ENCODE results near the gene HTT.

HTT gene

DNA sequence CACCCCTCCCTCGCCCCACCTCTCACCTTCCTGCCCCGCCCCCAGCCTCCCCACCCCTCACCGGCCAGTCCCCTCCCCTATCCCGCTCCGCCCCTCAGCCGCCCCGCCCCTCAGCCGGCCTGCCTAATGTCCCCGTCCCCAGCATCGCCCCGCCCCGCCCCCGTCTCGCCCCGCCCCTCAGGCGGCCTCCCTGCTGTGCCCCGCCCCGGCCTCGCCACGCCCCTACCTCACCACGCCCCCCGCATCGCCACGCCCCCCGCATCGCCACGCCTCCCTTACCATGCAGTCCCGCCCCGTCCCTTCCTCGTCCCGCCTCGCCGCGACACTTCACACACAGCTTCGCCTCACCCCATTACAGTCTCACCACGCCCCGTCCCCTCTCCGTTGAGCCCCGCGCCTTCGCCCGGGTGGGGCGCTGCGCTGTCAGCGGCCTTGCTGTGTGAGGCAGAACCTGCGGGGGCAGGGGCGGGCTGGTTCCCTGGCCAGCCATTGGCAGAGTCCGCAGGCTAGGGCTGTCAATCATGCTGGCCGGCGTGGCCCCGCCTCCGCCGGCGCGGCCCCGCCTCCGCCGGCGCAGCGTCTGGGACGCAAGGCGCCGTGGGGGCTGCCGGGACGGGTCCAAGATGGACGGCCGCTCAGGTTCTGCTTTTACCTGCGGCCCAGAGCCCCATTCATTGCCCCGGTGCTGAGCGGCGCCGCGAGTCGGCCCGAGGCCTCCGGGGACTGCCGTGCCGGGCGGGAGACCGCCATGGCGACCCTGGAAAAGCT is at the start of gene HTT, which contains the start of gene HTT-AS:
TSS of gene HTT (plus strand) at position 604 of the 768 bp plus-strand sequence. CDS start at position 749, 145 bp downstream.
TSS of gene HTT-AS (minus strand) at position 461 of the 768 bp plus-strand sequence.
- DNase-seq, result peak; percentile 98

DNA sequence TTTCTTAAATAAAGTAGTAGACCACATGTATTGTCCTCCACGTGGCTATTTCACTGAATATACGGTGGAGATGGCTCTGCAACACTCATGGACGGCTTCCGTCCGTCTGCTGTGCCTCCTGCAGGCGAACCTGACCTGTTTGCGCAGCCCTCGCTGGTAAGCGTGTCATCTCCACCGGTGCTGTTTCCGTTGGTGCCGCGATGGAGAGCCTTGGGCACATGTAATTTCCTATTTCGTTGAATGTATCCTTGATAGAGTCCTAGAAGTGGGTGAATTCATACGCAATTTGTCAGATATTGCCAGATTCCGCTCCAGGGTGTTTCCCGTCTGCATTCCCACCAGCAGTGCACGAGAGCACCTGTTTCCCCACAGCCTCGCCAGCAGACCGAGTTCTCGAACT is 48.6 kb upstream of the HTT start:
- no peak for DNase-seq

DNA sequence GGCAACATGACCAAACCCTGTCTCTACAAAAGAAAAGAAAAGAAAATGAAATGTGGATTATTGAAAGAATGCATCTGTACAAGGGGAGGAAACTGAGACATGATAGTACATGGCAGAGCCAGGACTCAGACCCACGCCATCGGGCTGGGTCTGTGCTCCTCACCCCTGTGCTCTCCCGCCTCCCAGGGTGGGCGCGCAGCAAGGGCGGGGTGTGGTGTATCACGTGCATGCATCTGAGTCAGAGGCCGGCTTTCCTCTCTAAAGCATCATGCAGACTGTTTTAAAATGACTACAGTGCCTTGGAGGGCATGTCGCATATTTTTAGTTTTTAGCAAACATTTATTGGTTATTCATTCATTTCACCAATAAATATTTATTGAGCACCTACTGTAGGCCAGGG is 47.9 kb upstream of the HTT start:
- DNase-seq, result no peak

DNA sequence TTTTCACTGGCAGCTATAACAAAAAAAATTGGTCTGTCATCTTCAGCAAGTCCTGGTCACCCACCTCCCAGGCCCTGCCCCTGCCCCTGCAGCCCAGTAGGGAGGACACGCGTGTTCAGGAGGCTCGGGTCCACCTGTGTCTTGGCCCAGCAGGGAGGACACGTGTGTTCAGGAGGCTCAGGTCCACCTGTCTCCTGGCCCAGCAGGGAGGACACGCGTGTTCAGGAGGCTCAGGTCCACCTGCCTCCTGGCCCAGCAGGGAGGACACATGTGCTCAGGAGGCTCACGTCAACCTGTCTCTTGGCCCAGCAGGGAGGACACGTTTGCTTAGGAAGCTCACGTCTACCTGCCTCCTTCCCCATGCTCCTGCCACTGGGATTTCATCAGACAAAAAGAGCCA is 45.0 kb upstream of the HTT start:
- no peak for DNase-seq

DNA sequence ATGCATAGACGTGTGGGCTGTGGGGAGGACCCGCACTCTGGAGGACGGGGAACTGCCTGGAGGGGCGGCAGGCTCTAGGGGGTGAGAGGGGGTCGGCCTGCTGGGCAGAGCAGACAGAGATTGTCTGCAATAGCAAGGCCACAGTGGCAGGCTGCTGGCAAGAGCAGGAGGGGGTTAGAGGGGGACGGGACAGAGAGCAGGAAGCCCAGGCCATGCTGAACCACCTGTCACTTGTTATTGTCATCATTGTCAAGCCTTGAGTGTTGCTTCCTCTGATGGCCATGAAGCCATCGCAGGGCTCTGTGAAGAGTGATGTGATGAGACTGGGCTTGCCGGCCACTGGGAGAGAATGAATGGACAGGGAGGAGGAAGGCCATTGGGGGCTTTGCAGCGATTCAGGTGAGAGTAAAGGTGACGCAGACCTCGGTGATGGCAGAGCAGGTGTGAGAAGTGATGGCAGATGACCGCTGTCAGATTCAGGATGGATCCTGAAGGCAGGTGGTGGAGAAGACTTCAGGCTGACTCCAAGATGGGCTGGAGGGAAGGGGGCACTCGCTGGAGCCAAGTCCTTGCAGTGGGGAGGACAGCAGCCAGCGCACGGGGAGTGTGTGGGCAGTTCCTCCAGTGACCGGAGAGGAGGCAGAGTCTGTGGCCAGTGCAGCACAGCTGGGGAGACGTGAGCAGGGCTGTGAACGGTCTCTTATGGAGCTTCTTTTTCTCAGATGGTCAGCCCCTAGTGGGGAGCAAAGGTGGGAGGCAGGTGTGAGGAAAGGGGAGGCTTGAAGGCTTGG is 43.7 kb upstream of the HTT start:
- DNase-seq, result no peak

DNA sequence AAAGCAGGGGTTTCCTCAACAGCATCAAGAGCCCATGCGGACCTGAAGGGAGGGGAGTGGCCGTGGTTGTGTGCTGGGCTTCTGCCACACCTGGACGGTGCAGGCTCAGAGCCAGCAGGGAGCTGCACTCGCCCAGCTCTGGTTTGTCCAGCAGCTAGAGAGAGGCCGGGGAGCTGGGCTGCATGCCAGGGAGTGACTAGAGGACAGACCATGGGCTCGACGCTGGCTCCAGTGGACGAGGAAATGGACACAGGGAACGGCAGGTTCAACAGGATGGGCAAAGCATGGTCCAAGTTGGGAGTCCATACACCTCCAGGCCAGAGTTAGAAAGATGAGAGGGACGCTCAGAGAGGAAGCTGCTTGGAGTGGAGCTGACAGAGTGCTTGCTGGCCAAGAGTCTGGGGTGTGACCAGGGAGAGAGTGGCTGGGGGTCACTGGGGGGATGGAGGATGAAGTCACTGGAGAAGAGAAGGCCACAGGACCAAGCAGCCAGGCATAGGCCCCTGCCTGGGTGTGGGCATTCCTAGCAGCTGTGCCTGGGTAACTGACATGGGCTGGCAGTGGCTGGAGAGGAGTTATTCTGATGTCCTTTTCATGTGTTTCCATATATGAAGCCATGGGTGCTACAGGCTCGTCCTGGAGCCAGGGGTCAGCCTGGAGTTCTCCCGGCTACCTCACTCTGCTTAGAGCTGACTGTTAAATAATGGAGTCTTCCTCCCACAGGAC is 43.0 kb upstream of the HTT start:
- no peak for DNase-seq

DNA sequence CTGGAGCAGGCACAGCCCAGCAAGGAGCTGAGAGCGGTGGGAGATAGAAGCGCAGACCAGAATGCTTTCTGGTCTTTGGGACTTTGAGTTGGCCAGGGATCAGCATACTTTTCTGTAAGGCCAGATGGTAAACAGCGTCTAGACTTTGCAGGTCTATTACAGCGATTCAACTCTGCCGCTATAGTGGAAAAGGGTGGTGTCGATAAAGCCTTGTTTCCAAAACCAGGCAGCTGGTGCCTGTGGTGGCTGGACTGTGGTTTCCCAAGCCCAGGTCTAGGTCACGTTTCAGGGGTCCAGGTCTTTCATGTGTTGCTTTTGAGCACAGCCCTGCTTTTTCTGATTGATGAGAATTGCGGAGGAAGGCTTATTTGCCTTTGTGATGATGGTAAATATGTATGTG is 40.2 kb upstream of the HTT start:
- no peak for DNase-seq

DNA sequence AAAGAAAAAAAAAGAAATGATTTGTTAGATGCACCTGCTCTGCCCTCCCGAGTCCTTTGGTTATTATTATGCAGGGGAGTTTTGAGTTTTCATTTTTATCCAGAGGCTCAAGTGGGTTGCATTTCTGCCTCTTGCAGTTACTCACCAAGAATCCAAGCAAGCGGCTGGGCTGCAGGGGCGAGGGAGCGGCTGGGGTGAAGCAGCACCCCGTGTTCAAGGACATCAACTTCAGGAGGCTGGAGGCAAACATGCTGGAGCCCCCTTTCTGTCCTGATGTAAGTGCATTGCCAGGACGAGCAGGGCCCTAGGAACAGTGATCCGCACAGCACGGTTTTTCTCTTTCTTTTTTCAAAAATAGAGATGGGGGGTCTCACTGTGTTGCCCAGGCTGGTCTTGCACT is 39.2 kb upstream of the HTT start:
- DNase-seq, result no peak

DNA sequence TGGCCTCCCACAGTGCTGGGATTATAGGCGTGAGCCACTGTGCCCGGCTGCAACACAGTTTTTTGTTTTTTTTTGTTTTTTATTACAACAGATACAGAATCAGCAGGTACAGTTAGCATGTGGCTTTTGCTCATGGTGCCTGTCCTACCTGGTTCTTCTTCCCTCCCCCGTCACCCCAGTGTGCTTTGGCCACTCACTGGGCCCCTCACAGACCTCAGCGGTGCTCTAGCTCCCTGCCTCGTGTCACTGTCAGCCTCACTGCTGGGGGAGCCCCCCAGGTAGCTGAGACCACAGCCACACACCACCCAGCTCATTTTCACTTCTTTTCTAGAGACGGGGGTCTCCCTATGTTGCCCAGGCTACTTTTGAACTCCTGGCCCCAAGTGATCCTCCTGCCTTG is 38.8 kb upstream of the HTT start:
- DNase-seq, result no peak

DNA sequence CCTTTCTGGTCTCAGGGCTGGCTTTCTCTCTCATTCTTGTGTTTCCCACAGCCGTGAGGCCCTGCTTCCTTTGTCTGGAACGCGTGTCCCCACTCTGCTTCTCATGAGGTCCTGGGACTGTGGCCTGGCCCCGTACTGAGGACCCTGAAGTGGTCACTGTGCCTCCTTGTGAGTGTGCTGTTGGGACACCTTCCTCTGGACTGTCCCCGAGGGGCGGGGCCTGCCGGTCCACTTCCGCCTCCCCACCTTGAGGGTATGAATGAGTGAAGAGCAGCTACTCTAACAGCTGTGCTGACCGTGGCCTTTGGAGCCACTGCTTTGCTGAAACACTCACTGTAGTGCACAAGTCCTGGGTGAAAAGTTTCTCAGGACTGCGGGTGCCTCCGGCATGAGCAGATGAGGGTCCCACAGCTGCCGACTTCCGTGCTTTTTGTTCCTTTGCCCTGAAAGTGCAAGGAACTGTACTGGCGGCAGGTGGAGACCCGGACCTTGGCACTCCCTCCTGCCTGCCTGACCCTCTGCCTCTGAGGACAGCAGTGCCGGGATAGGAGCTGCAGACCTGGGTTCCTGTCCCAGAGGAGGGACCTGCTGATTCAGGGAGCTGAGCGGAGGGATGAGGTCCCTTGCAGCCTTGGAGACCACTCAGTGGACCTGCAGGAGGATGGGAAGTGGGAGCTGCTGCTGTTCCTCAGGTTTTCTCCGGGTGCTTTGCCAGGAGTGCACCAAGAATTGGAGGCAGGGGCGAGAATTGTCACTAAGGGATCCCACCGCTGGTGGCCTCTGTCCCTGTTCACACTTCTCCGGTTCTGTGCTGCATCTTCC is 38.1 kb upstream of the HTT start:
- no peak for DNase-seq

DNA sequence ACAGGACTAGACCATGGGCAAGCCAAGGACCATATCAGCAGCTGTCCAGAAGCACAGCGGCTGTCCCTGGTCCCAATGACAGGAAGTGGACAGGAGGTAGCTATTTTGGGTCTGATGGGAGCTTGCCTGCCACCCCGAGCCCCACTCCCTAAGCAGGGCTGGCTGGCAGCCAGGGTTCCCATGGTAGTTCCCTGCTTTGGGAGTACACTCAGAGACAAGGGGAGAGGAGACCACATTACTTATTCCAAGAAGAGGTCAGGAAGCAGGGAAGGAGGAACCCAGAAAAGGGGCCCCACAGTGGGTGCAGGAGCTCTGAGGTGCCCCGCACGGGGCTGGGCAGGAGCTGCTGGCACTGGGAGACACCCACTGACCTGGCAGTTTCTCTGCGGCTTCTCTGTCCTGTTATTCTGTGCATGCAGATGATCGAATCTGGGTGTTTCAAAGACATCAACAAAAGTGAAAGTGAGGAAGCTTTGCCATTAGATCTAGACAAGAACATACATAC is 36.5 kb upstream of the HTT start:
- DNase-seq, result peak; percentile 76

DNA sequence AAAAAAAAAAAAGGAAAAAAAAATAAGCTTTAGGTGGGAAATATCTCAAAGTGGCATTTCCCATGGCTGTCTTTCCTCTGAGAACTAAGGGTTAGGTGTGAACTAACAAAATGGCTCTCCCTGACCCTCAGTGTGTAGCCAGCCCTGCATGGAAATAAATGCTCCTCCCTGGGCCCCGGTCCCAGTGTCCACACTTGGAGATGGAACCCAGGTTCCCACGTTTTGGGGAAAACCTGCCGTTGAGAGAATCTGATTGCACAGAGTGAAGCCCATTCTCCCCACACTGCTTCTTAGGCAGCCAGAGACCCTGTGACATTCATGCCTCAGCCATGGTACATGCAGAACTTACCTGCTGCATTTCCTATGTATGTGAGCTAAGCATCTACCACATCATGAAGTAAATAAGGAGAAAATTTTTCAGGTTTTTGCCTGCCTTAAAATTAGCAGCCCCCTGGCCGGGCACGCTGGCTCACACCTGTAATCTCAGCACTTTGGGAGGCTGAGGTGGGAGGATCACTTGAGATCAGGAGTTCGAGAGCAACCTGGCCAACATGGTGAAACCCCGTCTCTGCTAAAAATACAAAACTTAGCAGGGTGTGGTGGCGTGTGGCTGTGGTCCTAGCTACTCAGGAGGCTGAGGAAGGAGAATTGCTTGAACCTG is 34.6 kb upstream of the HTT start:
- no peak for DNase-seq

DNA sequence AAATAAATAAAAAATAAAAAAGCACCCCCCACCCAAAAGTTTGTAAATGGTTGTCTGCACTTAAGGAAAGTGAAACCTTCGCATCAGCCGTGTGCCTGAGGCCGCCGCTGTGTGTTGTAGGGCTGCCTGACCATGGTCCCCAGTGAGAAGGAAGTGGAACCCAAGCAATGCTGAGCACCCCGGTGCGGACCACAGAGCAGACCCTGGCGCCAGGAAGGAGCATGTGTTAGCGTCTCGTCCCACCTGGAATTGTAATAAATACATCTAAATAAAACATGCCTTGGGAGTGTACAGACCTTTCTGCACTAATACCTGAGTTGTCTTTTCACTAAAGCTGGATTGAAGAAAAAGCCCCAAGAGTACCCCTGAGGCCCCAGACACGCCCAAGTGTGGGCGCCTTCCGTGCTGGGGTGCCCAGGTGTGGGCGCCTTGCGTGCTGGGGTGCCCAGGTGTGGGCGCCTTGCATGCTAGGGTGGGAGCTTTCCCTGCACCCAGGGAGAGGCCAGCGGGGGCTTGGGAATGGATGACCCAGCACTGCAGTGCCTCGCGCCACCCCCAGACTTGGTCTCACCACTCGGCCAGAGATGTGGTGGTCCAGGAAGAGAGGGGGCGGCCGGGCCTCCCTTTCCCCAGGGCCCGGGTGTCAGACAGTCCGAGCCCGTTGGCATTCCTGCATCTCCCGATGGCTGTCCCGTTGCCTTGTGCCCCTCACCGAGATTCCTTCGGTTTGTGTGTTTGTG is 33.9 kb upstream of the HTT start:
- DNase-seq, result no peak

DNA sequence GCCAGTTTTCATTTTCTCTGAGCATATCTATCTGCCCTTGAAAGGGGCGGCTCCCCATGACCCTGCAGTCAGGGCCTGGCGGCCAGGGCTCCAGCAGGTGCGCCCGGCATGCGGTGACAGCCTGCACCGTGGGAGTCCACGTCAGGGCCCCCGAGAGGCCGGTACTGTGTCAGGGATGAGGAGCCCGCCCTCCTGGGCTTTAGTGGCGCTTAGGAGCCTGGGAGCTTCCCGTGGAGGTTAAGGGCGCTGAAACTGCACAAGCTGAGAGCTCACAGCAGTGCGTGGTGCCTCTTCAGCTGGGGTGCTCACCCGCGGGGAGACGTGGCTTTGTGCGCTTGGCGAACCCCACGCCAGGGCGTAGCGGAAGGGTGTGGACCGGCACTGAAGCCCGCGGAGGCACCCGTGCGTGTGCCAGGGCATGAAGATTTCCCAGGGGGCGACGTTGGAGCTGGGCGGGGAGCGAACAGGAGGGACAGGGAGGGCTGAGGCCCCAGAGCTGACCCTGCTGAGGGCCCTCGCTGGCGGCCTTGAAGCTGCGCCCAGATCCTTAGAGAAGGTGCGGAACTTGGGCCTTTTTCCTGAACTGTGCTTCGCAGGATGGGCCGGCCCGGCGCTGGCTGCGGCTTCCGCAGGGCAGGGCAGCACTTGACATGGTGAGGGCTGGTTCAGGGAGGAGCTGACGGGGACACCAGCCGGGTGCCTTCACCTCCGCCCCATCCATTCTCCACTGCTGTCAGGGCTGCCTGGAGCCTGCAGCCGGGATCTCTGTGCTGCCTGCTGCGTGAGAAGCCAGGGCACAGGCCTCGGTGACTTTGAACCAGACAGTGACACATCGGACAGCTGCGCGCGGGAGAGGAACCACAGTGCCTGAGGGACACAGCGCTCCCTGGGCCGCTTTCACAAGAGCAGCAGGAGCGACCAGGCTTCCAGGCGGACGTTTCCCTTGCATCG is 33.0 kb upstream of the HTT start:
- DNase-seq, result peak; percentile 76

DNA sequence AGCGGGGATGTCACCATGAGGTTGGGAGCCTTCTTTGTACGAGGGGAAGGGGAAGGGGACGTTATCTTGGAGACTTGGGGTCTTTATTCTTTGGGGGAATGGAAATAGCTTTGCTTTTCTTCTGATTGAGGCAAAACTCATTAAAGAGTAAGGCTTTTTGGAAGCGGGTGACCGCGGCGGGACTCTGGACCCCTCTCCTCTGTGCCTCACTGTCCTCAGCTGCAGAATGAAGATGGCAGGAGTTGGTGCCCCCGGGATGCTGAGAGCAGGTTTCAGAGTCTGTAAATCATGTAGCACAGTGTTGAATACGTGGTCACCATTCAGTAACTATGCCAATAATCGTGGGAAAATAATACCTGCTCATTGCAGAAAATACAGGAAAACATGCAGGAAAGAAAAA is 32.3 kb upstream of the HTT start:
- no peak for DNase-seq

DNA sequence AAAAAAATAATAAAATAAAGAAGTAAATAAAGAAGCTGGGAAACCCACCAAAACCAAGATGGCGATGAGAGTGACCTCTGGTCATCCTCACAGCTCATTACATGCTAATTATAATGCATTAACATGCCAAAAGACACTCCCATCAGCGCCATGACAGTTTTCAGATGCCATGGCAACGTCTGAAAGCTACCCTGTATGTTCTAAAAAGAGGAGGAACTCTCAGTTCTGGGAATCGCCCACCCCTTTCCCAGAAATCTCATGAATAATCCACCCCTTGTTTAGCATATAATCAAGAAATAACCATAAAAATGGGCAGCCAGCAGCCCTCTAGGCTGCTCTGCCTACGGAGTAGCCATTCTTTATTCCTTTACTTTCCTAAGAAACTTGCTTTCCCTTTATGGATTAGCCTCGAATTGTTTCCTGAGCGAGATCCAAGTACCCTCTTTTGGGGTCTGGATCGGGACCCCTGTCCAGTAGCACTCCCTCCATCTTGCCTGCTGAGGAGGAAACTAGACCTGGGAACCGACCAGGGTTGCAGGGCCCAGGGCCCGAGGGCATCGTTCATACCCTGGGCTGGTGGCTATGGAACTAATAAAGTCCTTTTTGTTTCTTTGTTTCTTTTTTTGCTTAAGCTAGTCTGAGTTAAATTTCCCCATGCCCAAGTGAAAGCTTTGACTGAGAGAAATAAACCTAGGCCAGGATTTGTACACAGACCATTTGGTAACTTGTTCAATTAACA is 31.0 kb upstream of the HTT start:
- no peak for DNase-seq

DNA sequence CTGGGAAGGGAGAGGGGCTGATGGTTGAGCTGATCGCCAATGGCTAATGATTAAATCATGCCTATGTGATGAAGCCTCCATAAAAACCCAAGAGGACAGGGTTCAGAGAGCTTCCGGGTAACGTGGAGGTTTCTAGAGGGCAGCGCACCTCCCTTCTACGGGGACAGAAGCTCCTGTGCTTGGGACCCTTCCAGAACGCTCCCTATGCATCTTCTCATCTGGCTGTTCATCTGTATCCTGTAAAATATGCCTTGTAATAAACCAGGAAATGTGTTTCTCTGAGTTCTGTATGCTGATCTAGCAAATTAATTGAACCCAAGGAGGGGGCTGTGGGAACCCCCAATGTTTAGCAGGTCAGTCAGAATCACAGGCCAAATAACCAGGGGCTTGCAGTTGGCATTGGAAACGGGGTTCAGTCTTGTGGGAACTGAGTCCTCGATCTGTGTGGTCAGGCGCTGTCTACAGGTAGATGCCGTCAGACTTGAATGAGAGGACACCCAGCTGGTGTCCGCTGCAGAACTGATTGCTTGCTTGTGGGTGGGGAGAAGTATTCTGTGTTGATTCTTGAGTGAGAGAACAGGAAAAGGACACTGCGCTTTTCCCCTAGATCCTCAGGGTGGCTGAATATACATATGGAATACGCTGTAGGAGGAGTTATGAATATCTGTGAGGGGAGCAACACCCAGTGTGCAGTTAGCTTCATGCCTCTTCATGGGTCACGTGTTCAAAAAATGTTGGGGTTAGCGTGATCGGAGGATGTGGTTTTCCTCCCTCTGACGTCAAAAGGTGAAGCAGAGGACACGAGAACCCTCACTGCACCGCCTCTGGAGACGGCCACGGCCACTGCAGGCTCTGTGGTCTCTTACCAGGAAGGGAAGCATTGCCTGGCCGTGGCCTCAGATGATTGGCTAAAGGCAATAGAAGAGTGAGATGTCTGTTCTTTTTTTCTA is 29.3 kb upstream of the HTT start:
- peak; percentile 73 for DNase-seq

DNA sequence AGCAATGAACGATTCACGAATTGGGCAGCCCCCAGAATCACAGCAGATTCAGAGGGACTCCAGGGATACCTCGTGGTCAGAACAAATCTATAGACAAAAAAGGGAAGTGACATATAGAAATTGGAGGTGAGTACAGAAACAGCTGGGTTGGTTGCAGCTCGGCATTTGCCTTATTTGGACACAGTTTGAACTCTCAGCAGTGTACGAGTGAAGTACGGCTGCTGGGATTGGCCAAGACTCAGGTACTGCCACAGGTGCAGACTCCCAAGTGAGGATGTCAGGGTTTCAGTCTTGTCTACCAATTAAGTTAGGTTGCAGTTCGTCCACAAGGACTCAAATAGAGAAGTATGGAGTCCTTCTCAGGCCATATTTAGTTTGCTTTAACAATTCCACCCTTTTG is 28.3 kb upstream of the HTT start:
- DNase-seq, result no peak

All from femur (tissue), 1 donor.